GM23338 (cell line): ENCODE data around the gene OPRL1. TPM values are rescaled to one million over a fixed set of nuclear protein-coding genes. Genes with fewer than 3 reads are reported as not detected.

Source experiments
- ATAC-seq: fragments of 200-7000 bp; cut with Tn5 transposase; 3 replicates; pipeline ENCODE4 v1.9.1; 2020
- DNase-seq: peaks from one replicate; pipeline ENCODE4 v3.0.0-alpha.2; 2015; ENCODE audit warnings: low spot score
- H2AFZ ChIP-seq: fragments of 200-600 bp; sonication (generic); 2 replicates; pipeline ENCODE4 v1.8.0; 2016; ENCODE audit warnings: antibody characterized with exemption, mild to moderate bottlenecking, moderate library complexity
- H3F3A ChIP-seq: fragments of 200-600 bp; sonication (generic); replicated peaks from 2 replicates; pipeline ENCODE4 v1.8.0; 2017; ENCODE audit warnings: antibody characterized with exemption, mixed run types, low read depth
- H3K27ac ChIP-seq: fragments of 200-600 bp; sonication (generic); 2 replicates; pipeline ENCODE4 v1.6.1; 2016; ENCODE audit warnings: low read depth
- H3K27me3 ChIP-seq: fragments of 200-600 bp; sonication (generic); 2 replicates; pipeline ENCODE4 v1.8.0; 2016; ENCODE audit warnings: mild to moderate bottlenecking, mixed run types, moderate library complexity; ENCODE audit not compliant: insufficient read depth
- H3K36me3 ChIP-seq: fragments of 200-600 bp; sonication (generic); 2 replicates; pipeline ENCODE4 v1.8.0; 2016; ENCODE audit warnings: mild to moderate bottlenecking; ENCODE audit not compliant: insufficient read depth
- H3K4me1 ChIP-seq: fragments of 200-600 bp; sonication (generic); 2 replicates; pipeline ENCODE4 v1.8.0; 2016; ENCODE audit warnings: mild to moderate bottlenecking, moderate library complexity; ENCODE audit not compliant: insufficient read depth
- H3K4me2 ChIP-seq: fragments of 200-600 bp; sonication (generic); 2 replicates; pipeline ENCODE4 v1.7.1; 2017; ENCODE audit warnings: mixed run types
- H3K4me3 ChIP-seq: fragments of 200-600 bp; sonication (generic); 2 replicates; pipeline ENCODE4 v1.6.1; 2016; ENCODE audit warnings: mixed run types
- H3K79me2 ChIP-seq: fragments of 200-600 bp; sonication (generic); replicated peaks from 2 replicates; pipeline ENCODE4 v1.8.0; 2017; ENCODE audit warnings: mild to moderate bottlenecking; ENCODE audit not compliant: insufficient read depth
- H3K9me2 ChIP-seq: fragments of 200-600 bp; sonication (generic); 2 replicates; pipeline ENCODE4 v1.8.0; 2017; ENCODE audit not compliant: insufficient read depth
- H4K20me1 ChIP-seq: fragments of 200-600 bp; sonication (generic); replicated peaks from 2 replicates; pipeline ENCODE4 v1.8.0; 2017; ENCODE audit warnings: mild to moderate bottlenecking; ENCODE audit not compliant: insufficient read depth
- H3K27ac Mint-ChIP-seq: 2 replicates; pipeline ENCODE4 v1.8.0; 2020; ENCODE audit warnings: inconsistent platforms, mild to moderate bottlenecking, moderate library complexity, mixed read lengths
- H3K27me3 Mint-ChIP-seq: 3 replicates; pipeline ENCODE4 v1.8.0; 2022; ENCODE audit warnings: low read depth, mild to moderate bottlenecking, moderate library complexity, mixed read lengths, inconsistent platforms; ENCODE audit not compliant: insufficient read depth, poor library complexity
- H3K36me3 Mint-ChIP-seq: 3 replicates; pipeline ENCODE4 v1.8.0; 2021; ENCODE audit warnings: low read depth, mild to moderate bottlenecking, inconsistent platforms, moderate library complexity, mixed read lengths
- H3K4me1 Mint-ChIP-seq: 3 replicates; pipeline ENCODE4 v1.8.0; 2020; ENCODE audit warnings: mild to moderate bottlenecking, inconsistent platforms, mixed read lengths
- H3K4me3 Mint-ChIP-seq: 3 replicates; pipeline ENCODE4 v1.8.0; 2021; ENCODE audit warnings: moderate library complexity, mild to moderate bottlenecking, inconsistent platforms, mixed read lengths
- H3K9me3 Mint-ChIP-seq: 3 replicates; pipeline ENCODE4 v1.8.0; 2020; ENCODE audit warnings: moderate library complexity, mild to moderate bottlenecking, inconsistent platforms, mixed read lengths
- CREB1 ChIP-seq: fragments of 250-450 bp; sonication (Bioruptor Pico); IDR thresholded peaks from 2 replicates; pipeline ENCODE4 v1.5.0; 2020; ENCODE audit warnings: low read depth, mild to moderate bottlenecking, moderate library complexity
- EZH2phosphoT487 ChIP-seq: fragments of 200-600 bp; sonication (generic); IDR thresholded peaks from one replicate; pipeline ENCODE4 v1.8.1; 2018; ENCODE audit warnings: antibody characterized with exemption; ENCODE audit not compliant: unreplicated experiment
- NANOG ChIP-seq: IDR thresholded peaks from 2 replicates; pipeline ENCODE4 v1.6.1; 2016; ENCODE audit warnings: antibody characterized with exemption, borderline replicate concordance
- POLR2AphosphoS5 ChIP-seq: IDR thresholded peaks from 2 replicates; pipeline ENCODE4 v1.6.1; 2016; ENCODE audit warnings: antibody characterized with exemption, low read depth
- ZNF462 ChIP-seq: fragments of 250-450 bp; sonication (Bioruptor Pico); IDR thresholded peaks from 2 replicates; pipeline ENCODE4 v1.5.0; 2020; ENCODE audit warnings: mild to moderate bottlenecking, moderate library complexity
- polyA plus RNA-seq: library from polyadenylated mRNA; unstranded; fragments of >200 nt; fragmentation: Nextera tagmentation; extraction: Ambion mirVana; gene quantifications from 2 replicates; pipeline ENCODE4 v1.2.1, GENCODE V29; 2016
- total RNA-seq: library from RNA; depleted of rRNA; stranded (reverse); fragments of >200 nt; shearing (Covaris generic); gene quantifications from 2 replicates; pipeline ENCODE4 v1.2.3, GENCODE V29; 2014

OPRL1 gene
- total and polyA plus RNA-seq, 2 experiments from 2014 or later: 0.27 to 1.1 TPM

DNA sequence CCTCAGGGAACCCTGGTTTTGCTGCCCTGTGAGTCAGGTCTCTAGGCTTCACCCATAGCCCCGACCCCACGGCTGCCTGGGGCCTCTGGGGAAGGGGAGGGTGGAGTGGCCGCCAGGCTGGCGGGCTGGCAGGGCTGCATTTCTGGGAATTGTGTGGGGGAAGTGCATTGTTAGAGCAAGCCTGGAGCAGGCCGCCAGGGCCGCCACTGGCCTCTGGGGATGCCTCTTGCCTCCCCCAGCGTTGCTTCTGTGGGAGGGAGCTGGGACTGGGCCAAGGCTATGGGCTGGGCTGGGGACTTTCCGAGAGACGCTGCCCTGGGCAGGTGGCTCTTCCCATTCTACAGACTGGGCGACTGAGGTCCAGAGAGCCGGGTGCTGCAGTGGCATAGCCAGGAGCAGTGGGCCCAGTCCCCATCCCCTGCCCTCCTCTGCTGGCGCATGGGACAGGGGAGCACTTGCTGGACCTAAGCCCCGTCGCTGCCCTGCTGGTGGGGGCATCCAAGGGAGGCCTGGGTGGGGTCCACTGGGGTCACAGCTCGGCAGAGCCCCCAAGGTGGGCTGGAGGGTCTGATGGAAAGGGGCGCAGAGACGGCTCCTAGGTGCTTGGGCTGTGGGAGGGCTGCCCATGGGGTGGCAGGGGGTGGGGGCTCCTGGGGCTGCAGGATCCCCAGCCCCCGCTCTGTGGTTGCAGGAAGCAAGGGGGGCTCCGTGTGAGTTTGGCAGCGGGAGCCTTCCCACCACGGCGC lies 23.8 kb upstream of the OPRL1 start:
- DNase-seq: peak; percentile 26

More for the DNA sequence above, 23.8 kb upstream of the OPRL1 start:
- Histone ChIP-seq H3K4me2 (no peak overlapping the region), H3F3A (no peaks in the 10 kb centered on the region), H3K36me3 (no peaks in the 10 kb centered on the region), H3K9me2 (no peaks in the 10 kb centered on the region), H3K79me2 (no peaks in the 10 kb centered on the region), H2AFZ (no peak overlapping the region), H3K4me1 (peaks cover 6% of the 10 kb centered on the region; the same call in 1 of the 2 replicates), H3K27ac (no peak overlapping the region), H3K27me3 (peaks cover under 1% of the 10 kb centered on the region; the same call in 1 of the 2 replicates), H3K4me3 (no peak overlapping the region), H4K20me1 (no peaks in the 10 kb centered on the region)
- TF ChIP-seq ZNF462 (no peak), POLR2AphosphoS5 (no peak), EZH2phosphoT487 (no peak), CREB1 (CRISPR knock-in tag) (no peak), NANOG (no peak)
- Mint-ChIP-seq H3K4me3 (no peak overlapping the region), H3K27me3 (peaks cover 27% of the 10 kb centered on the region), H3K9me3 (no peaks in the 10 kb centered on the region), H3K27ac (no peak overlapping the region), H3K4me1 (peaks cover 32% of the 10 kb centered on the region), H3K36me3 (no peaks in the 10 kb centered on the region)
- no peak for ATAC-seq
